Body of pancreas (tissue), 4 donors: ENCODE data around the gene MYO1E. TPM values are rescaled to one million over a fixed set of nuclear protein-coding genes. Genes with fewer than 3 reads are reported as not detected.

Experiments
- ATAC-seq: fragments of 150-250 bp; one replicate; pipeline ENCODE4 v1.9.1; 2016
- DNase-seq, 4 donors: peaks; one replicate each; pipeline ENCODE4 v3.0.0-alpha.2; 2019
- H3K27ac ChIP-seq, 4 donors: fragments of 200-600 bp; sonication (generic); 1 replicate in 3 of 4; 2 replicates in 1 of 4; pipeline versions ENCODE4 v1.5.1 to v1.6.1; 2016 to 2019; ENCODE audit warnings: mild to moderate bottlenecking in 1 of 4, mixed read lengths in 1 of 4, moderate library complexity in 1 of 4
- H3K27me3 ChIP-seq, 2 donors: fragments of 200-600 bp; sonication (generic); one replicate each; pipeline ENCODE4 v1.6.0; 2016; ENCODE audit warnings: mild to moderate bottlenecking in 1 of 2
- H3K36me3 ChIP-seq, 2 donors: fragments of 200-600 bp; sonication (generic); replicated peaks in 1 of 2; 2 replicates each; pipeline ENCODE4 v1.5.1; 2016; ENCODE audit warnings: low read depth in 2 of 2; ENCODE audit not compliant: insufficient read depth in 1 of 2
- H3K4me1 ChIP-seq: fragments of 200-600 bp; sonication (generic); one replicate; pipeline ENCODE4 v1.6.0; 2016
- H3K4me3 ChIP-seq, 2 donors: fragments of 200-600 bp; sonication (generic); 1 replicate in 1 of 2; 2 replicates in 1 of 2; pipeline ENCODE4 v1.5.1; 2016 to 2019
- H3K9me3 ChIP-seq, 3 donors: fragments of 200-600 bp; sonication (generic); 1 replicate in 2 of 3; 2 replicates in 1 of 3; pipeline ENCODE4 v1.5.1; 2016
- CTCF ChIP-seq, 7 experiments: fragments of 450-650 bp in 4 of 7; fragments of 200-600 bp in 3 of 7; sonication (generic) in 3 of 7; IDR thresholded peaks; one replicate each; pipeline ENCODE4 v1.5.1; 2016 to 2019; ENCODE audit warnings: antibody characterized with exemption in 7 of 7
- POLR2A ChIP-seq, 3 donors: fragments of 450-650 bp; IDR thresholded peaks; one replicate each; pipeline ENCODE4 v1.6.1; 2016; ENCODE audit warnings: antibody characterized with exemption in 3 of 3, mild to moderate bottlenecking in 2 of 3
- WGBS, 2 donors: methylation state at CpG; one replicate each; pipeline ENCODE4 v1.1.5; 2017; 5-methylcytosine and 5-hydroxymethylcytosine counted together
- intact Hi-C: fragments of 100-400 bp; cut with DNase I; formaldehyde crosslinking; loops from one replicate; pipeline ENCODE4 v1.15.1; 2023
- total RNA-seq, 2 donors: library from RNA; depleted of rRNA; stranded (reverse); fragments of >200 nt; gene quantifications; one replicate each; pipeline ENCODE4 v1.1.0, GENCODE V29; 2016

The MYO1E gene
- total RNA-seq, 2 donors from 2014 or later, result 14.0 to 48.5 TPM

DNA sequence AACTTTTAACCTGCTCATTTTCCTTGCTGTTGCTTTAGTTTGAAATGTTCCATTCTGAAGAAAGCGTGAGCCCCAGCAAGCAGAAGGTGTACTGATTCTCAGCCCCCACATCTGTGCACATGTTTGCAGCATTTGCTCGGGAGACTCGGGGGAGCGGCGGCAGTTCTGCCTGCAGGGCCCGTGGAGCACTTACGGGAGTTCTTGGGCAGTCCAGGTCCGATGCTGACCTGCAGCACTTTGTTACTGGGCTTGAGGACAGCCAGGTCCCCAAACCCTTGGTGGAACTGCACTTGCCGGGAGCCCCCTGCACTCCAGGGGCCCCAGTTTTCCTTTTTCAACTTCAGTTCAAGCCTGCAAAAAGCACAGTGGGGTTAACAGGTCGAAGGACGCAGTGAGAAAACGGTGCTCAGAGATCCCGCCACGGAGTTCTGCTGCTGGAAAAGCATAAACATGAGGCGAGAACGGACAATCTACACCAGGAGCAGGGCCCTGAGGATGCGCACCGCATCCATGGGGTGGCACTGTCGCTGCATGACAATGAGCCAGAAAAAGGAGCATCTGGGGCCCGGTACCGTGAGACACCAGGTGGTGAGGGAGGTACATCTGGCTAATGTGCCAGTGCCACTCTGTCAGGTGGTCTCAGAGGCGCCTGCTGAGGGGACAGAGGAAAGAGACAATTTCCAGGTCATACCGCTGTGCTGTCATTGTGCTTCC lies 211.6 kb downstream of the MYO1E start:
- Histone ChIP-seq H3K9me3 (no peaks in the 10 kb centered on the region), H3K4me3 (no peak overlapping the region), H3K27me3 (no peaks in the 10 kb centered on the region), H3K4me1 (peaks cover 8% of the 10 kb centered on the region), H3K36me3 (peaks cover 0 to 8% of the 10 kb centered on the region in 2 donors), H3K27ac (no peak overlapping the region)
- 83 to 84% methylated on average over 13 to 22 of the region's 23 CpGs for WGBS, 2 donors
- TF ChIP-seq CTCF (IDR thresholded peaks at IDR 0.05) (peak in 4 of 7 experiments; percentile 25 to 32 (median 26)), POLR2A (IDR thresholded peaks at IDR 0.05) (no peak)
- intact Hi-C loops, result no loop called here
- DNase-seq (peak in 1 of 4 donors; percentile 27), ATAC-seq (no peak)

DNA sequence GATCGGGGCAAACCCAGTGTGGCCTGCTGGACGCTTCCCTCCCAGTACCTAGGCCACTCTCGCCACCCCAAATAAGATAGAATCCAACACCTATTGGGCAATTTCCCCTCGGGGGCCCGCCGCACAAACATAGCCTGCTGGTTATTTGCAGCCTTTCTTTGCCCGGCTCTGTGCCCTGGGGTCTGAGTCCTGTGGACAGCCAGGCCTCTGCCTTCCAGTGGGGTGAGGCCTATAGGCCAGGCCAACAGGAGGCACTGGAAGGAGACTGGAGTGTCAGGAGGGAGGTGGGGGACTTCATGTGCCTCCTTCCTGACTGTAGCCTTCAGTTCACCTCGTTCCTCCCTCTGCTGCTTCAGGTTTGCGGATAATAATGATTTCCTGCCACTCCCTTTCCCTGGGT lies 213.5 kb downstream of the MYO1E start:
- Histone ChIP-seq H3K9me3 (no peaks in the 10 kb centered on the region), H3K4me3 (no peak overlapping the region), H3K4me1 (no peaks in the 10 kb centered on the region), H3K27me3 (no peaks in the 10 kb centered on the region), H3K36me3 (peaks cover 0 to 8% of the 10 kb centered on the region in 2 donors), H3K27ac (no peak overlapping the region)
- no peak for TF ChIP-seq POLR2A (IDR thresholded peaks at IDR 0.05)
- TF ChIP-seq CTCF (IDR thresholded peaks at IDR 0.05), result no peak
- 87 to 95% methylated on average over 7 to 9 of the region's 9 CpGs for WGBS, 2 donors
- intact Hi-C loops, result no loop called here
- ATAC-seq (no peak), DNase-seq (no peak)

GRCh38 chr15:59158701-59159034 lies 214.0 kb downstream of the MYO1E start:
- 65 to 80% methylated on average over 7 of the region's 7 CpGs for WGBS, 2 donors
- ATAC-seq (no peak), DNase-seq (peak in 3 of 4 donors; percentile 27 to 41 (median 28))
- H3K4me3 ChIP-seq, result no peak overlapping the region
- H3K27me3 ChIP-seq, result no peaks in the 10 kb centered on the region
- no peak overlapping the region for H3K27ac ChIP-seq
- intact Hi-C loops, result no loop called here
- TF ChIP-seq POLR2A (IDR thresholded peaks at IDR 0.05), result no peak
- TF ChIP-seq CTCF (IDR thresholded peaks at IDR 0.05), result no peak
- no peaks in the 10 kb centered on the region for H3K9me3 ChIP-seq
- peaks cover 0 to 10% of the 10 kb centered on the region in 2 donors for H3K36me3 ChIP-seq
- H3K4me1 ChIP-seq, result no peaks in the 10 kb centered on the region

DNA sequence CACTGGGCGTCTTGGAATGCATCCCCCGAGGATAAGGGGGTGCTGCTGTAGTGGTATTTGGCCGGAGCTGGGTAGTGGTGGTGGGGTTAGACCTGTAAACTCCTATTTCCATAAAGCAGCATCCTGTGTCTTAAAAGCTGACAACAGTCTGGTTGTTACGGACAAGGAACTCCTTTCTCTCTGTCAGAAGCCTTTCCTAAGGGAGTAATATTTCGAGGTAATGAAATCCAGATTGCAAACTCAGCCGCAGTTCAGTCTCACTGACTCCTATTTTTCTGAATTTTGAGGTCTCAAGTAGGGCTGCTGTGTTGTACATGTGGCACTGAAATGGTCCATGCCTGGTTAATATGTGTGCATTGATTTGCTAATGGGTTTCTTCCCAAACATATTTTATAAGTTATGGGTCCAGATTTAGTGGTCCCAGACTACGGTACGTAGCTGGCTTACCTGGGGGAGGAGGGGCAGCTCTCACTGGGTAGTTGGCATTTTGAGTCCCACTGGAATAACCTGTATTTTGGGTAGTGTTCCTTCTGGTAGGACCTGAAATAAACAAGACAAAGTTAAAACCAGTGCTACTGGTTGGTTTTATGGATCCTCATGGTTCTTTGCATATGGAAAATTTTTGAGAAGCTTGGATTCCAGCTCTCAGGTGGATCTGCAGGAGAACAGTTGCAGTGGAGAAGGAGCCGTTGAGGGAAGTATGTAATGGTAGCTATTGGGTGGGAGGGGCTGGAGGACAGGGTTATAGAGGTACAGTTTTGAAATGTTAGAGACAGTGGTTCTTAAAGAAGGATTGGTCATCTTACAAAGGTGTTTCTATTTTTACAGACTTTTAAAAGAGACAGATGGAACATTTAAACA lies 214.6 kb downstream of the MYO1E start:
- Histone ChIP-seq H3K4me3 (no peak overlapping the region), H3K9me3 (no peaks in the 10 kb centered on the region), H3K27ac (no peak overlapping the region), H3K4me1 (no peaks in the 10 kb centered on the region), H3K27me3 (no peaks in the 10 kb centered on the region), H3K36me3 (peaks cover 0 to 14% of the 10 kb centered on the region in 2 donors)
- intact Hi-C loops, result no loop called here
- DNase-seq, result no peak
- TF ChIP-seq POLR2A (IDR thresholded peaks at IDR 0.05), result no peak
- no peak for TF ChIP-seq CTCF (IDR thresholded peaks at IDR 0.05)
- 93 to 96% methylated on average over 9 of the region's 9 CpGs for WGBS, 2 donors
- no peak for ATAC-seq
